GM21526 (cell line): ENCODE measurements around the gene LRRC59.

Experiments used
- ATAC-seq: cut with Tn5 transposase; IDR thresholded peaks from one replicate; pipeline ENCODE4 v1.9.1; 2021; ENCODE audit warnings: moderate library complexity; ENCODE audit not compliant: unreplicated experiment, low FRiP score

LRRC59 gene

GRCh38 chr17:50363217-50364060 lies 33.9 kb downstream of the LRRC59 start:
- ATAC-seq, result no peak

- ATAC-seq, result no peak
Observed at GRCh38 chr17:50362661-50363060, 34.7 kb downstream of the LRRC59 start.

- ATAC-seq, result no peak
Observed at GRCh38 chr17:50361561-50362480, 35.5 kb downstream of the LRRC59 start.

GRCh38 chr17:50360486-50361115 lies 36.7 kb downstream of the LRRC59 start:
- ATAC-seq, result no peak

- no peak for ATAC-seq
Observed at GRCh38 chr17:50359998-50360461, 37.3 kb downstream of the LRRC59 start.

GRCh38 chr17:50359005-50359699 lies 38.2 kb downstream of the LRRC59 start:
- no peak for ATAC-seq

GRCh38 chr17:50358177-50358576 lies 39.1 kb downstream of the LRRC59 start:
- ATAC-seq, result no peak

- ATAC-seq, result no peak
Observed at GRCh38 chr17:50356892-50357510, 40.3 kb downstream of the LRRC59 start.

GRCh38 chr17:50356418-50356817 lies 40.9 kb downstream of the LRRC59 start:
- ATAC-seq, result no peak

GRCh38 chr17:50355701-50356341 lies 41.5 kb downstream of the LRRC59 start:
- ATAC-seq, result no peak

- no peak for ATAC-seq
Observed at GRCh38 chr17:50355336-50355700, 42.0 kb downstream of the LRRC59 start.

- ATAC-seq, result no peak
Observed at GRCh38 chr17:50354776-50355175, 42.5 kb downstream of the LRRC59 start.

GRCh38 chr17:50354198-50354597 lies 43.1 kb downstream of the LRRC59 start:
- ATAC-seq, result no peak

- ATAC-seq, result no peak
Observed at GRCh38 chr17:50353600-50354195, 43.6 kb downstream of the LRRC59 start.

GRCh38 chr17:50352693-50353599 lies 44.4 kb downstream of the LRRC59 start:
- ATAC-seq, result no peak

- no peak for ATAC-seq
Observed at GRCh38 chr17:50352072-50352692, 45.1 kb downstream of the LRRC59 start.

GRCh38 chr17:50350733-50351132 lies 46.6 kb downstream of the LRRC59 start:
- ATAC-seq, result no peak

GRCh38 chr17:50349243-50349600 lies 48.1 kb downstream of the LRRC59 start:
- ATAC-seq, result no peak
